HG02623 (cell line): Measurements from ENCODE around the gene EVPL.
"Not testable (repeated sequence)": the region's sequence is repeated elsewhere in the genome, so short reads cannot be mapped to it uniquely, and the experiment has no call there.

Source experiments
- ATAC-seq: cut with Tn5 transposase; IDR thresholded peaks from one replicate; pipeline ENCODE4 v1.9.1; 2021; ENCODE audit warnings: moderate library complexity; ENCODE audit not compliant: unreplicated experiment

The EVPL gene

GRCh38 chr17:76027159-76027839, at the start of gene EVPL:
Gene EVPL (minus strand): TSS chr17:76027306. CDS start chr17:76027198, 108 bp downstream.
- no peak for ATAC-seq

GRCh38 chr17:76076146-76076764, 49.1 kb upstream of the EVPL start:
- no peak for ATAC-seq

GRCh38 chr17:76075364-76076145, 48.4 kb upstream of the EVPL start:
- no peak for ATAC-seq

GRCh38 chr17:76074390-76075363, 47.6 kb upstream of the EVPL start, which contains the start of gene GALR2:
Gene GALR2 (plus strand): TSS chr17:76074781. CDS start chr17:76074884, 103 bp downstream.
- ATAC-seq, result no peak

GRCh38 chr17:76072148-76072858, 45.2 kb upstream of the EVPL start, which contains the start of gene SRP68:
Gene SRP68 (minus strand): TSS chr17:76072517. CDS start chr17:76072491, 26 bp downstream.
- ATAC-seq, result peak; percentile 89

GRCh38 chr17:76071531-76072147, 44.5 kb upstream of the EVPL start:
- ATAC-seq, result no peak

GRCh38 chr17:76065775-76066174, 38.7 kb upstream of the EVPL start:
- no peak for ATAC-seq

- ATAC-seq, result no peak
Measured at GRCh38 chr17:76063875-76064546, 36.9 kb upstream of the EVPL start.

- not testable (repeated sequence) for ATAC-seq
Measured at GRCh38 chr17:76058264-76058663, 31.2 kb upstream of the EVPL start.

- no peak for ATAC-seq
Measured at GRCh38 chr17:76056882-76057281, 29.8 kb upstream of the EVPL start.

GRCh38 chr17:76054112-76054476, 27.0 kb upstream of the EVPL start:
- ATAC-seq, result no peak

- ATAC-seq, result no peak
Measured at GRCh38 chr17:76053246-76054111, 26.4 kb upstream of the EVPL start.

- ATAC-seq, result no peak
Measured at GRCh38 chr17:76051561-76051960, 24.5 kb upstream of the EVPL start.

- ATAC-seq, result no peak
Measured at GRCh38 chr17:76050538-76051467, 23.7 kb upstream of the EVPL start.

- ATAC-seq, result no peak
Measured at GRCh38 chr17:76049836-76050537, 22.9 kb upstream of the EVPL start.

GRCh38 chr17:76049239-76049638, 22.1 kb upstream of the EVPL start:
- no peak for ATAC-seq
